ENCODE data around the gene FIBCD1.

The FIBCD1 gene

DNA sequence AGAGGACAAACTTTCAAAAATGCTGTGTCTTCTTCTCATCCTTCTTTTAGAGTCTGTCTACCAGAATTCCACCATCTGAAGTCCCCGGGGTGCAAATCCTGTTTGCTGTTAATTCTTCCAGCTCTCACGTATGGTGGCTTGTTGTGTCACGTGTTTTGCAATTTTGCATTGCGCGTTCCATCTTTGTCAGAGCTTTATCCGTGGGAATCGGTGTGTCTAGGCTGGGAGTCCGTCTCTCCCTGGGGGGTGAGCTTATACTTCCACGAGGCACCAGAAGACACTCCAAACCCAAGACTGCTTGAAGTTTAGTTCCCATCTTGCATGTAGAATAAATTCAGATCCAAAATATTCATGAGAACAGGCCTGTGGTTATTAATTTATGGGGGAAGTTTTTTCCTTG is 6.1 kb upstream of the FIBCD1 start:
- no peak for FAIRE-seq
- no peak for DNase-seq (ENCODE audit: insufficient read length, low spot score)
- TF ChIP-seq, protein P1, sequence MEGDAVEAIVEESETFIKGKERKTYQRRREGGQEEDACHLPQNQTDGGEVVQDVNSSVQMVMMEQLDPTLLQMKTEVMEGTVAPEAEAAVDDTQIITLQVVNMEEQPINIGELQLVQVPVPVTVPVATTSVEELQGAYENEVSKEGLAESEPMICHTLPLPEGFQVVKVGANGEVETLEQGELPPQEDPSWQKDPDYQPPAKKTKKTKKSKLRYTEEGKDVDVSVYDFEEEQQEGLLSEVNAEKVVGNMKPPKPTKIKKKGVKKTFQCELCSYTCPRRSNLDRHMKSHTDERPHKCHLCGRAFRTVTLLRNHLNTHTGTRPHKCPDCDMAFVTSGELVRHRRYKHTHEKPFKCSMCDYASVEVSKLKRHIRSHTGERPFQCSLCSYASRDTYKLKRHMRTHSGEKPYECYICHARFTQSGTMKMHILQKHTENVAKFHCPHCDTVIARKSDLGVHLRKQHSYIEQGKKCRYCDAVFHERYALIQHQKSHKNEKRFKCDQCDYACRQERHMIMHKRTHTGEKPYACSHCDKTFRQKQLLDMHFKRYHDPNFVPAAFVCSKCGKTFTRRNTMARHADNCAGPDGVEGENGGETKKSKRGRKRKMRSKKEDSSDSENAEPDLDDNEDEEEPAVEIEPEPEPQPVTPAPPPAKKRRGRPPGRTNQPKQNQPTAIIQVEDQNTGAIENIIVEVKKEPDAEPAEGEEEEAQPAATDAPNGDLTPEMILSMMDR (IDR thresholded peaks at IDR 0.05; ENCODE audit: insufficient read depth, missing control alignments), result no peak

DNA sequence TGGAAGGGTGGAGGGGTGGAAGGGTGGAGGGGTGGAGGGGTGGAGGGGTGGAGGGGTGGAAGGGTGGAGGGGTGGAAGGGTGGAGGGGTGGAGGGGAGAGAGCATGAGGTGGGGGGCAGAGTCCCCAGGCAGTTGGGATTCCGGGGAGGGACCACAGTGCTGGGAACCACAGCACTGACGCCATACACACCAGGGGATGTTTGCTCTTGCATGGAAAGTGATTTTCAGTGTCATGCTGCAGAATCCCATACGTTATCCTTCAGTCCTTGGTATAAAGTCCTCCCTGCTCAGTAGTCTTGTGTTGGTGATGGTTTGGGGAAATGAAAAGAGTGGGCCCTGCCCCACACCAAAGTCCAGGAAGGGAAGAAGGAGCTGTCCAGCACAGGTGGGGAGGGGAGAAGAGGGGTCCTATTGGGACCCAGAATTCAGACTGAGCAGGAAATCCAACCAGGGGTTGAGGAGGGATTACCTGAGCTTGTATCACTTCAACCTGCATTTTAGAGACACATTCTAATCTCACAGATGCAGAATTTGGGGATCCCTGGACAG is 5.5 kb upstream of the FIBCD1 start:
- no peak for FAIRE-seq
- no peak for DNase-seq (ENCODE audit: insufficient read length, low spot score)
- TF ChIP-seq, protein P1 (IDR thresholded peaks at IDR 0.05; ENCODE audit: insufficient read depth, missing control alignments), result no peak

DNA sequence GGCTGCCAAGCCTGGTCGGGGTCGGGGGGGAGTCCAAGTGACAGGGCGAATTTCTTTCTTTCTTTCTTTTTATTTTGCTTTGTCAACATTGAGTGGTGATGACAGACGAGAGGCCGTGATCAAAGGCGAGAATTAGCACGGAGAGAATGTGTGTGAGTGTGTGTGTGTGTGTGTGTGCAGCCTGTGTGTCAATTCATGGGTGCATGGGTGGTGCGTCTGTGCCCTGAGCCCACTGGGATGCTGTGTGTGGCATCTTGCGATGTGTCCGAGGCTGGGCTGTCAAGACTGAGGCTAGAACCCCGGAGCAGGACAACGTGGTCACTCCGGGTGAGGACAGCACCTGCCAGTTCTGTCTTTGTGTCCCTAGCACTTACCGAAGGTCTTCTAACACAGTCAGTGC is 4.7 kb upstream of the FIBCD1 start:
- DNase-seq (ENCODE audit: insufficient read length, low spot score) (no peak), FAIRE-seq (no peak)

DNA sequence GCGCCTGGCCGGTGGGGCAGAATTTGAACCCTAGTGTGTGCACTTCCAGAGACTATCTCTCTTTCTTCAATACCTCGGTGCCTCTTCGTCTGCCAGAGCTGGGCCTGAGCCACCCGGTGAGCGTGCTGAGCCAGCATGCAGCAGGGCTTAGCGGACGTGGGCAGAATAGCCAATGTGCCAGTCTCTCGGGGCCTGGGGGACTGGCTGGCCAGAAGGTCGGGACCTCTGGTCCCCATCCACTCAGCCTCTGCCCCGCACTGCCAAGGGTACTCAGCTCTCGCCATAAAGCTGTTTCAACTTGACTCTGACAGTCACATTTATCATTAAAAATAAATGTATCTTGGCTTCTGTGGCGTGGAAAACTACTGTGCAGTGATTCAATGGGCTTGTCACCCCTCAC is 4.2 kb upstream of the FIBCD1 start:
- TF ChIP-seq, protein P1 (IDR thresholded peaks at IDR 0.05; ENCODE audit: insufficient read depth, missing control alignments), result no peak
- FAIRE-seq (no peak), DNase-seq (ENCODE audit: insufficient read length, low spot score) (no peak)

More for the DNA sequence above, 4.7 kb upstream of the FIBCD1 start:
- TF ChIP-seq, protein P1 (IDR thresholded peaks at IDR 0.05; ENCODE audit: insufficient read depth, missing control alignments), result no peak

DNA sequence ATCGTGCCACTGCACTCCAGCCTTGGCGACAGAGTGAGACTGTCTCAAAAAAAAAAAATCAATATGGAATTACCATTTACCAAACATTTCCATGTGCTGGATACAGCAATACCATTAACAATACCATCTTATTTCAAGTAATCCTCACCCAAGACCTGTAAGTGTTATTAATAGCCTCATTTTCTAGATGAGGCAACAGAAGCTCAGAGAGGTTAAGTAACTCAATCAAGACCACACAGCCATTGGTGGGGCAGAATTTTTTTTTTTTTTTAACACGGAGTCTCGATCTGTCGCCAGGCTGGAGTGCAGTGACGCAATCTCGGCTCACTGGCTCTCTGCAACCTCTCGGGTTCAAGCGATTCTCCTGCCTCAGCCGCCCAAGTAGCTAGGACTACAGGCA is 3.6 kb upstream of the FIBCD1 start:
- DNase-seq (ENCODE audit: insufficient read length, low spot score) (no peak), FAIRE-seq (no peak)
- TF ChIP-seq, protein P1 (IDR thresholded peaks at IDR 0.05; ENCODE audit: insufficient read depth, missing control alignments), result no peak

DNA sequence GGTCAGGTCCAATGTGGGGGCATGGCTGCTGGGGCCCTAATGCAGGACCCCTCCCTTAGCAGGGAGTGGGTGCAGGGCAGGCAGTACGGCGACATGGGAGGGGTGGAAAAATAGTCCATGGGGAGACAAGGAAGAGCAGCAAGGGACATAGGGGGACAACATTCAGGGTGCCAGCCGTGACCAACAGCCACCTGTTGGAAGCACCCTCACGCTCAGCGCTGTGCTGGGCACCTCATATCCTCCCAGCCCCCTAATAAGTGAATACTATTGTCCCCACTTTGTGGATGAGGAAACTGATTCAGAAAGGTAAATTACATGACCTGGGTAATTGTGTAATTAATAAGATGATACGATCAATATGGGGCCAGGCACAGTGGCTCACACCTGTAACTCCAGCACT is 3.0 kb upstream of the FIBCD1 start:
- TF ChIP-seq, protein P1 (IDR thresholded peaks at IDR 0.05; ENCODE audit: insufficient read depth, missing control alignments), result no peak
- FAIRE-seq (no peak), DNase-seq (ENCODE audit: insufficient read length, low spot score) (no peak)

DNA sequence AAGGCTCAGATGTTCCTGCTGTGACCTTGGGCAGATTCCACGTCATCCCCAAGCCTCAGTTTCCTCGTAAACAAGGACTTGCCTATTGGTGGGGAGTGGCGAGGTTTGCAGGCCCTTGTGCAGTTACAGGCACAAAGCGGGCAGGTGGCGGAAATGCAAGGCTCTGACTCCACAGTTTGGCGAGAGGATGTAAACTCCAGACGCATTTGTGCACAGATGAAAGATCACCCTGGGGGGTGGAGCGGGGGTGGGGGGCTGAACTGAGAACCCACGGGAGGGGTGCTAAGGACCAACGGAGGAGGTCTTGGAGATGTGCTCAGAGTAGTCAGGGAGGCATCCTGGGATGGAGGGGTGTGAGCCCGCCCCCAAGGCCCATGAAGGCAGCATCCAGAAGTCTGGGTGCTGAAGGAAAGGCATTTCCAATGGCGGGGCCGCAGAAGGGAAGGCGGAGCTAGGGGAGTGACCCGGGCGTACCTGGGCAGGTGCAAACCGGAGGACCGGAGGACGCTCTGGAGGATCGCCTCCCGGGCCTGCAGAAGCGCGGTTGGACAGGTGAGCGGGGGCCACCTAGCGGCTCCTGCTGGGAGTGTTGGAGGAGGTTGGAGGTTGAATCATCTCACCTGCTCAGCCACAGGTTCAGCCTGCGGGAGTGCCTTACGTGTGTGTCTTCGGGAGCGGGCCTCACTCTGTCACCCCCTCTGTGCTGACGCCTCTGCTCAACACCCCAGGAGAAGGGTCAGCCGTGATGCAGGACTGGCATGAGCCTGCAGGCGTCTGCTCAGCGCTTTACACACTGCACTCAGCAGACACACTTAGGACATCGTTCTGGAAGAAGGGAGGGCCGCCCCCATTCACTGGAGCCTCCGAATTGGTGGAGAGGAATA is 1.9 kb upstream of the FIBCD1 start:
- TF ChIP-seq, protein P1 (IDR thresholded peaks at IDR 0.05; ENCODE audit: insufficient read depth, missing control alignments), result peak; percentile 66
- FAIRE-seq (no peak), DNase-seq (ENCODE audit: insufficient read length, low spot score) (peak; percentile 77)
